ENCODE results near the gene C8G. TPM values are rescaled to one million over a fixed set of nuclear protein-coding genes. Genes with fewer than 3 reads are reported as not detected.

Gene C8G
- total and polyA plus RNA-seq, 2 donors (not counting 1 experiment from before 2014, with no cell fraction given): 1.7 to 2.8 TPM

- H3K9ac ChIP-seq (ENCODE audit: low read length): no peak overlapping the region
These were observed 15.3 kb downstream of the C8G start for GRCh38 chr9:136960212-136960937.

GRCh38 chr9:136960938-136961275 is 15.9 kb downstream of the C8G start:
- no peak overlapping the region for H3K4me2 ChIP-seq (replicated peaks; ENCODE audit: low read depth, low read length, poor library complexity, severe bottlenecking)
- Mint-ChIP-seq H3K9me3 (ENCODE audit: insufficient read depth) (no peaks in the 10 kb centered on the region), H3K27ac (no peak overlapping the region), H3K4me1 (peaks cover 5% of the 10 kb centered on the region), H3K4me3 (no peak overlapping the region), H3K27me3 (peaks cover 3% of the 10 kb centered on the region)
- H2AFZ ChIP-seq (ENCODE audit: insufficient read depth, low read depth, low read length, poor library complexity, severe bottlenecking): no peak overlapping the region
- peaks cover 2 to 4% of the 10 kb centered on the region in 2 donors for H3K4me1 ChIP-seq (ENCODE audit: control insufficient read depth in 2 of 2, insufficient read depth in 2 of 2, low read length in 2 of 2)
- no peak overlapping the region for H3K4me3 ChIP-seq (ENCODE audit: control extremely low read depth in 1 of 5, extremely low read depth in 1 of 5, insufficient read depth in 1 of 5, low read depth in 2 of 5, low read length in 4 of 5)
- H3K9me3 ChIP-seq (ENCODE audit: control extremely low read depth in 1 of 3, control insufficient read depth in 2 of 3, insufficient read depth in 1 of 3, low read length in 2 of 3): peaks cover 0 to 2% (median 0%) of the 10 kb centered on the region in 3 donors
- no peak overlapping the region for H3K27ac ChIP-seq (ENCODE audit: low read length in 2 of 2)
- ChIA-PET POLR2A (no interaction called here), CTCF (no interaction called here)
- WGBS (ENCODE audit: insufficient coverage): 90% methylated on average over 15 of the region's 15 CpGs
- H3K27me3 ChIP-seq (replicated peaks in 1 of 4; ENCODE audit: control extremely low read depth in 1 of 4, control insufficient read depth in 3 of 4, insufficient read depth in 4 of 4, low read length in 3 of 4): peaks cover 0 to 4% (median under 1%) of the 10 kb centered on the region in 4 experiments
- no peaks in the 10 kb centered on the region for H3K79me2 ChIP-seq (ENCODE audit: control insufficient read depth, insufficient read depth, low read length)
- intact Hi-C loops (cut with micrococcal nuclease): no loop called here
- TF ChIP-seq, protein P1, sequence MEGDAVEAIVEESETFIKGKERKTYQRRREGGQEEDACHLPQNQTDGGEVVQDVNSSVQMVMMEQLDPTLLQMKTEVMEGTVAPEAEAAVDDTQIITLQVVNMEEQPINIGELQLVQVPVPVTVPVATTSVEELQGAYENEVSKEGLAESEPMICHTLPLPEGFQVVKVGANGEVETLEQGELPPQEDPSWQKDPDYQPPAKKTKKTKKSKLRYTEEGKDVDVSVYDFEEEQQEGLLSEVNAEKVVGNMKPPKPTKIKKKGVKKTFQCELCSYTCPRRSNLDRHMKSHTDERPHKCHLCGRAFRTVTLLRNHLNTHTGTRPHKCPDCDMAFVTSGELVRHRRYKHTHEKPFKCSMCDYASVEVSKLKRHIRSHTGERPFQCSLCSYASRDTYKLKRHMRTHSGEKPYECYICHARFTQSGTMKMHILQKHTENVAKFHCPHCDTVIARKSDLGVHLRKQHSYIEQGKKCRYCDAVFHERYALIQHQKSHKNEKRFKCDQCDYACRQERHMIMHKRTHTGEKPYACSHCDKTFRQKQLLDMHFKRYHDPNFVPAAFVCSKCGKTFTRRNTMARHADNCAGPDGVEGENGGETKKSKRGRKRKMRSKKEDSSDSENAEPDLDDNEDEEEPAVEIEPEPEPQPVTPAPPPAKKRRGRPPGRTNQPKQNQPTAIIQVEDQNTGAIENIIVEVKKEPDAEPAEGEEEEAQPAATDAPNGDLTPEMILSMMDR (IDR thresholded peaks at IDR 0.05): no peak
- TF ChIP-seq EZH2 (IDR thresholded peaks at IDR 0.05; ENCODE audit: borderline replicate concordance, insufficient read depth, low read depth, low read length, poor library complexity, severe bottlenecking): no peak
- H4K20me1 ChIP-seq (ENCODE audit: control insufficient read depth, insufficient read depth, low read length, poor library complexity, severe bottlenecking): no peaks in the 10 kb centered on the region
- ATAC-seq (ENCODE audit: low read depth): no peak
- DNase-seq: no peak
- H3K9ac ChIP-seq (ENCODE audit: low read length): no peak overlapping the region
- H3K36me3 ChIP-seq (replicated peaks in 1 of 2; ENCODE audit: control extremely low read depth in 1 of 2, control insufficient read depth in 1 of 2, extremely low read depth in 1 of 2, insufficient read depth in 2 of 2, low read length in 1 of 2): no peaks in the 10 kb centered on the region

More at GRCh38 chr9:136960212-136960937, 15.3 kb downstream of the C8G start:
- ChIA-PET CTCF (no interaction called here), POLR2A (no interaction called here)
- TF ChIP-seq, protein P1 (IDR thresholded peaks at IDR 0.05): no peak
- no peak for TF ChIP-seq EZH2 (IDR thresholded peaks at IDR 0.05; ENCODE audit: borderline replicate concordance, insufficient read depth, low read depth, low read length, poor library complexity, severe bottlenecking)
- Histone ChIP-seq H3K27me3 (replicated peaks in 1 of 4; ENCODE audit: control extremely low read depth in 1 of 4, control insufficient read depth in 3 of 4, insufficient read depth in 4 of 4, low read length in 3 of 4) (peaks cover 0 to 6% (median under 1%) of the 10 kb centered on the region in 4 experiments), H4K20me1 (ENCODE audit: control insufficient read depth, insufficient read depth, low read length, poor library complexity, severe bottlenecking) (no peaks in the 10 kb centered on the region), H3K36me3 (replicated peaks in 1 of 2; ENCODE audit: control extremely low read depth in 1 of 2, control insufficient read depth in 1 of 2, extremely low read depth in 1 of 2, insufficient read depth in 2 of 2, low read length in 1 of 2) (no peaks in the 10 kb centered on the region), H3K4me2 (replicated peaks; ENCODE audit: low read depth, low read length, poor library complexity, severe bottlenecking) (no peak overlapping the region), H3K27ac (ENCODE audit: low read length in 2 of 2) (no peak overlapping the region), H3K4me1 (ENCODE audit: control insufficient read depth in 2 of 2, insufficient read depth in 2 of 2, low read length in 2 of 2) (no peaks in the 10 kb centered on the region), H3K79me2 (ENCODE audit: control insufficient read depth, insufficient read depth, low read length) (no peaks in the 10 kb centered on the region), H3K4me3 (ENCODE audit: control extremely low read depth in 1 of 5, extremely low read depth in 1 of 5, insufficient read depth in 1 of 5, low read depth in 2 of 5, low read length in 4 of 5) (no peak overlapping the region), H2AFZ (ENCODE audit: insufficient read depth, low read depth, low read length, poor library complexity, severe bottlenecking) (no peak overlapping the region), H3K9me3 (ENCODE audit: control extremely low read depth in 1 of 3, control insufficient read depth in 2 of 3, insufficient read depth in 1 of 3, low read length in 2 of 3) (peaks cover 0 to 2% (median 0%) of the 10 kb centered on the region in 3 donors)
- no peak for ATAC-seq (ENCODE audit: low read depth)
- H3K9me3 Mint-ChIP-seq (ENCODE audit: insufficient read depth): no peaks in the 10 kb centered on the region
- no peak overlapping the region for H3K4me3 Mint-ChIP-seq
- H3K27ac Mint-ChIP-seq: no peak overlapping the region
- peaks cover 2% of the 10 kb centered on the region for H3K4me1 Mint-ChIP-seq
- intact Hi-C loops (cut with micrococcal nuclease): no loop called here
- no peak for DNase-seq
- 90% methylated on average over 10 of the region's 19 CpGs for WGBS (ENCODE audit: insufficient coverage)
- no peaks in the 10 kb centered on the region for H3K27me3 Mint-ChIP-seq

Measured in B cell (primary cell).